Measurements from ENCODE around the gene PCDHB4.
"Not testable (repeated sequence)": the region's sequence is repeated elsewhere in the genome, so short reads cannot be mapped to it uniquely, and the experiment has no call there.

DNA sequence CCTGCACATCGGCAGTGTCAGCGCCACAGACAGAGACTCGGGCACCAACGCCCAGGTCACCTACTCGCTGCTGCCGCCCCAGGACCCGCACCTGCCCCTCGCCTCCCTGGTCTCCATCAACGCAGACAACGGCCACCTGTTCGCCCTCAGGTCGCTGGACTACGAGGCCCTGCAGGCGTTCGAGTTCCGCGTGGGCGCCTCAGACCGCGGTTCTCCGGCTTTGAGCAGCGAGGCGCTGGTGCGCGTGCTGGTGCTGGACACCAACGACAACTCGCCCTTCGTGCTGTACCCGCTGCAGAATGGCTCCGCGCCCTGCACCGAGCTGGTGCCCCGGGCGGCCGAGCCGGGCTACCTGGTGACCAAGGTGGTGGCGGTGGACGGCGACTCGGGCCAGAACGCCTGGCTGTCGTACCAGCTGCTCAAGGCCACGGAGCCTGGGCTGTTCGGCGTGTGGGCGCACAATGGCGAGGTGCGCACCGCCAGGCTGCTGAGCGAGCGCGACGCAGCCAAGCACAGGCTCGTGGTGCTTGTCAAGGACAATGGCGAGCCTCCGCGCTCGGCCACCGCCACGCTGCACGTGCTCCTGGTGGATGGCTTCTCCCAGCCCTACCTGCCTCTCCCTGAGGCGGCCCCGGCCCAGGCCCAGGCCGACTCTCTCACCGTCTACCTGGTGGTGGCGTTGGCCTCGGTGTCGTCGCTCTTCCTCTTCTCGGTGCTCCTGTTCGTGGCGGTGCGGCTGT is 1.9 kb downstream of the PCDHB4 start:
- TF ChIP-seq, protein P1, sequence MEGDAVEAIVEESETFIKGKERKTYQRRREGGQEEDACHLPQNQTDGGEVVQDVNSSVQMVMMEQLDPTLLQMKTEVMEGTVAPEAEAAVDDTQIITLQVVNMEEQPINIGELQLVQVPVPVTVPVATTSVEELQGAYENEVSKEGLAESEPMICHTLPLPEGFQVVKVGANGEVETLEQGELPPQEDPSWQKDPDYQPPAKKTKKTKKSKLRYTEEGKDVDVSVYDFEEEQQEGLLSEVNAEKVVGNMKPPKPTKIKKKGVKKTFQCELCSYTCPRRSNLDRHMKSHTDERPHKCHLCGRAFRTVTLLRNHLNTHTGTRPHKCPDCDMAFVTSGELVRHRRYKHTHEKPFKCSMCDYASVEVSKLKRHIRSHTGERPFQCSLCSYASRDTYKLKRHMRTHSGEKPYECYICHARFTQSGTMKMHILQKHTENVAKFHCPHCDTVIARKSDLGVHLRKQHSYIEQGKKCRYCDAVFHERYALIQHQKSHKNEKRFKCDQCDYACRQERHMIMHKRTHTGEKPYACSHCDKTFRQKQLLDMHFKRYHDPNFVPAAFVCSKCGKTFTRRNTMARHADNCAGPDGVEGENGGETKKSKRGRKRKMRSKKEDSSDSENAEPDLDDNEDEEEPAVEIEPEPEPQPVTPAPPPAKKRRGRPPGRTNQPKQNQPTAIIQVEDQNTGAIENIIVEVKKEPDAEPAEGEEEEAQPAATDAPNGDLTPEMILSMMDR (IDR thresholded peaks at IDR 0.05) = not testable (repeated sequence)
- TF ChIP-seq POLR2AphosphoS5 (IDR thresholded peaks at IDR 0.05) = not testable (repeated sequence)
